Amniotic stem cell (primary cell): ENCODE results near the gene PCED1B.
"Not testable (repeated sequence)": the region's sequence is repeated elsewhere in the genome, so short reads cannot be mapped to it uniquely, and the experiment has no call there.

ENCODE experiments used
- DNase-seq: peaks from one replicate; lab custom pipeline; 2025; lab: John Stamatoyannopoulos, UW

Gene PCED1B

GRCh38 chr12:47079468-47079980 is at the start of gene PCED1B, which contains the start of gene AMIGO2:
Gene PCED1B, plus strand, starts transcription at chr12:47079621. Its CDS starts 155,443 bp downstream, at chr12:47235064.
Gene AMIGO2, minus strand, starts transcription at chr12:47079959. Its CDS starts 957 bp downstream, at chr12:47079002.
- DNase-seq, result no peak

- no peak for DNase-seq
These were observed 49.5 kb upstream of the PCED1B start for GRCh38 chr12:47029903-47030302.

GRCh38 chr12:47032644-47033043 is 46.8 kb upstream of the PCED1B start:
- peak; percentile 57 for DNase-seq

- DNase-seq, result no peak
These were observed 46.3 kb upstream of the PCED1B start for GRCh38 chr12:47033081-47033480.

GRCh38 chr12:47033789-47034555 is 45.4 kb upstream of the PCED1B start:
- no peak for DNase-seq

GRCh38 chr12:47034661-47035060 is 44.8 kb upstream of the PCED1B start:
- DNase-seq, result no peak

GRCh38 chr12:47035484-47035883 is 43.9 kb upstream of the PCED1B start:
- DNase-seq, result no peak

- no peak for DNase-seq
These were observed 41.1 kb upstream of the PCED1B start for GRCh38 chr12:47038270-47038748.

- no peak for DNase-seq
These were observed 40.3 kb upstream of the PCED1B start for GRCh38 chr12:47039079-47039478.

GRCh38 chr12:47039756-47040155 is 39.7 kb upstream of the PCED1B start:
- DNase-seq, result no peak

- DNase-seq, result no peak
These were observed 38.1 kb upstream of the PCED1B start for GRCh38 chr12:47041327-47041726.

GRCh38 chr12:47048541-47048940 is 30.9 kb upstream of the PCED1B start:
- no peak for DNase-seq

GRCh38 chr12:47051291-47051690 is 28.1 kb upstream of the PCED1B start:
- not testable (repeated sequence) for DNase-seq

GRCh38 chr12:47052274-47052673 is 27.1 kb upstream of the PCED1B start:
- no peak for DNase-seq

- DNase-seq, result no peak
These were observed 25.5 kb upstream of the PCED1B start for GRCh38 chr12:47053961-47054360.

- DNase-seq, result no peak
These were observed 24.8 kb upstream of the PCED1B start for GRCh38 chr12:47054659-47055058.

GRCh38 chr12:47055856-47056255 is 23.6 kb upstream of the PCED1B start:
- DNase-seq, result not testable (repeated sequence)

- not testable (repeated sequence) for DNase-seq
These were observed 22.5 kb upstream of the PCED1B start for GRCh38 chr12:47056944-47057343.

GRCh38 chr12:47058640-47059039 is 20.8 kb upstream of the PCED1B start:
- DNase-seq, result not testable (repeated sequence)

- no peak for DNase-seq
These were observed 13.9 kb upstream of the PCED1B start for GRCh38 chr12:47065546-47065945.

GRCh38 chr12:47066278-47067025 is 13.0 kb upstream of the PCED1B start:
- DNase-seq, result no peak

- no peak for DNase-seq
These were observed 12.2 kb upstream of the PCED1B start for GRCh38 chr12:47067176-47067575.
